ENCODE results near the gene NAXD.
"Not testable (repeated sequence)": the region's sequence is repeated elsewhere in the genome, so short reads cannot be mapped to it uniquely, and the experiment has no call there.

Gene NAXD

DNA sequence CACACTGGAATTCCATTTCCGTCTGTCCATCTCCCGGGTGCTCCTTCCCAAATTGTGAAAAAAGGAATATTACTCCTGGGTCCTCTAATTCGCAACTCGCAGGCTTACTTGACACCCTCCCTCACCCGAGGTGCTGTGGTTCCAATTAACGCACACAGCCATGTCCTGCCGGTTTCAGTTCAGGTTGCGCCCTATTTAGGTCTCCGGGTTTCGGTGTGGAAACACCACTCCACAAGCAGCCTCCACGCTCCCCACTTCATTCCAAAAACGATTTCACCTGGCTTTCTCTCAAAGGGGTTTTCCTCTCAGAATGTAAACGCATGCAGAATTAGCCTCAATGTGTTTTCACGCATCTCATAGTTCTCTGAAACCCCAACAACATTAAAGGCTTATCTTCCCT, 37.9 kb downstream of the NAXD start:
- DNase-seq (ENCODE audit: extremely low spot score): no peak
- no peak for TF ChIP-seq SP1 (IDR thresholded peaks at IDR 0.05)
- no peak for TF ChIP-seq ZNF384 (IDR thresholded peaks at IDR 0.05)
- no peak for TF ChIP-seq NFRKB (IDR thresholded peaks at IDR 0.05)
- TF ChIP-seq SUZ12 (IDR thresholded peaks at IDR 0.05): no peak
- TF ChIP-seq CTBP1 (IDR thresholded peaks at IDR 0.05; ENCODE audit: borderline replicate concordance): no peak
- no peak for TF ChIP-seq LEF1 (IDR thresholded peaks at IDR 0.05; ENCODE audit: borderline replicate concordance)
- no peak for TF ChIP-seq L3MBTL2 (conservative IDR thresholded peaks at IDR 0.05)
- TF ChIP-seq FOXM1 (IDR thresholded peaks at IDR 0.05; ENCODE audit: borderline replicate concordance): no peak
- no peak for TF ChIP-seq ARNT (IDR thresholded peaks at IDR 0.05)
- no peak for TF ChIP-seq BHLHE40 (IDR thresholded peaks at IDR 0.05; ENCODE audit: borderline replicate concordance)
- TF ChIP-seq HDGF (IDR thresholded peaks at IDR 0.05; ENCODE audit: borderline replicate concordance): no peak
- TF ChIP-seq FOXK2 (IDR thresholded peaks at IDR 0.05): no peak
- no peak for TF ChIP-seq FOXA1 (IDR thresholded peaks at IDR 0.05)
- no peak for TF ChIP-seq PKNOX1 (IDR thresholded peaks at IDR 0.05)
- TF ChIP-seq TARDBP (IDR thresholded peaks at IDR 0.05): no peak
- no peak for TF ChIP-seq ELF4 (IDR thresholded peaks at IDR 0.05)
- POLR2A ChIA-PET: interaction anchor here (0.8 kb wide), 1 partner anchor 9 kb away, joined by 3 read pairs; no protein-coding TSS in a partner anchor
- CTCF ChIA-PET: no interaction called here

DNA sequence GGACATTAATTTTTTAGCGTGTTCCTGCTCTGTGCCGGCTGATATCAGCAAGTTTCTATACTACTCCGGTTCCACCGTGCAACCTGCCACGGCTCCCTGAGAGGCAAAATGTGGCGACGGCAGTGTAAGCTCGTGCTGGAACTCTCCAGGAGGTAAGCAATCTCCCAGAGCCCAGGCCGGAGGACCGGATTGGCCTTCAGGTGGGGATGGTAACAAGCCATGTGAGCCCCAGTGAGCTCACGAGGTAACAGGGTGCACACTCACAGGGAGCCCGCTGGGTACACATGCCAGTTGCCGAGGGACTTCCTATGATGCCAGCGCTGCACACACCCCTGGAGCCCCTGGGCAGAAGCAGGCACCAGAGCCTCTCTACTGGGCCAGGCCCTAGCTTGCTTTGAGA, 38.5 kb downstream of the NAXD start:
- DNase-seq (ENCODE audit: extremely low spot score): no peak
- POLR2A ChIA-PET: interaction anchor here (0.8 kb wide), 1 partner anchor 10 kb away, joined by 3 read pairs; no protein-coding TSS in a partner anchor
- TF ChIP-seq HDGF (IDR thresholded peaks at IDR 0.05; ENCODE audit: borderline replicate concordance): no peak
- no peak for TF ChIP-seq SP1 (IDR thresholded peaks at IDR 0.05)
- no peak for TF ChIP-seq TARDBP (IDR thresholded peaks at IDR 0.05)
- no peak for TF ChIP-seq FOXM1 (IDR thresholded peaks at IDR 0.05; ENCODE audit: borderline replicate concordance)
- TF ChIP-seq NFRKB (IDR thresholded peaks at IDR 0.05): no peak
- no peak for TF ChIP-seq SUZ12 (IDR thresholded peaks at IDR 0.05)
- TF ChIP-seq PKNOX1 (IDR thresholded peaks at IDR 0.05): no peak
- no peak for TF ChIP-seq FOXA1 (IDR thresholded peaks at IDR 0.05)
- no peak for TF ChIP-seq ZNF384 (IDR thresholded peaks at IDR 0.05)
- CTCF ChIA-PET: no interaction called here

DNA sequence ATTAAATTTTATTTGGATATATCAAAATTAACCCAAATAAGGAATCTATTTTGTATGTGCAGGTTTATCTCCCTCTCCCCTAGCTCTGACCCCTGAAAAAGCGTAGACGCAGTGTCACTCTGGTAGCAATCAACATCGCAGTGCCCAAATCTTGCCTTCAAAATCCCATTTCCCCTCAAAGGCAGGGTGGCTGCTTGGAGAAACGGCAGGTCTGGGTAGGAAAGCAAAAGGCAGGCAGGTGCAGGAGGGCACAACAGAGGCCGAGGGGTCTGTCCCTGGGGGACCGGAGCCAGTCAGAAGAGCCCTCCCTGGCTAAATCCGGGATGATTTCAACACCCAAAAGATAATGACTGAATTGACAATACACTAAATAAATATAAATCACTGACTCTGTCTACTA, 41.9 kb downstream of the NAXD start:
- ChIA-PET POLR2A (no interaction called here), CTCF (no interaction called here)
- DNase-seq (ENCODE audit: extremely low spot score): no peak
- no peak for TF ChIP-seq HDGF (IDR thresholded peaks at IDR 0.05; ENCODE audit: borderline replicate concordance)

- DNase-seq (ENCODE audit: extremely low spot score); POLR2A ChIA-PET; CTCF ChIA-PET: not testable (repeated sequence)
These were observed 43.0 kb downstream of the NAXD start for GRCh38 chr13:110658218-110658911.

- CTCF ChIA-PET: interaction anchor here (0.6 kb wide), 1 partner anchor 261 kb away, joined by 3 read pairs; no protein-coding TSS in a partner anchor
- DNase-seq (ENCODE audit: extremely low spot score): no peak
These were observed 45.9 kb downstream of the NAXD start for GRCh38 chr13:110661256-110661655.

GRCh38 chr13:110662091-110662490, 46.7 kb downstream of the NAXD start:
- ChIA-PET CTCF (no interaction called here), POLR2A (no interaction called here)
- no peak for DNase-seq (ENCODE audit: extremely low spot score)
- no peak for TF ChIP-seq ZNF384 (IDR thresholded peaks at IDR 0.05)
- TF ChIP-seq L3MBTL2 (conservative IDR thresholded peaks at IDR 0.05): no peak
- no peak for TF ChIP-seq FOXM1 (IDR thresholded peaks at IDR 0.05; ENCODE audit: borderline replicate concordance)
- TF ChIP-seq CTBP1 (IDR thresholded peaks at IDR 0.05; ENCODE audit: borderline replicate concordance): no peak
- no peak for TF ChIP-seq ARNT (IDR thresholded peaks at IDR 0.05)
- no peak for TF ChIP-seq SP1 (IDR thresholded peaks at IDR 0.05)

More at GRCh38 chr13:110661256-110661655, 45.9 kb downstream of the NAXD start:
- no peak for TF ChIP-seq TARDBP (IDR thresholded peaks at IDR 0.05)
- TF ChIP-seq LEF1 (IDR thresholded peaks at IDR 0.05; ENCODE audit: borderline replicate concordance): no peak
- TF ChIP-seq PKNOX1 (IDR thresholded peaks at IDR 0.05): no peak
- no peak for TF ChIP-seq L3MBTL2 (conservative IDR thresholded peaks at IDR 0.05)
- no peak for TF ChIP-seq HDGF (IDR thresholded peaks at IDR 0.05; ENCODE audit: borderline replicate concordance)
- TF ChIP-seq ARNT (IDR thresholded peaks at IDR 0.05): no peak
- TF ChIP-seq BHLHE40 (IDR thresholded peaks at IDR 0.05; ENCODE audit: borderline replicate concordance): no peak
- no peak for TF ChIP-seq CTBP1 (IDR thresholded peaks at IDR 0.05; ENCODE audit: borderline replicate concordance)
- no peak for TF ChIP-seq FOXM1 (IDR thresholded peaks at IDR 0.05; ENCODE audit: borderline replicate concordance)
- no peak for TF ChIP-seq NFRKB (IDR thresholded peaks at IDR 0.05)
- TF ChIP-seq ELF4 (IDR thresholded peaks at IDR 0.05): no peak
- TF ChIP-seq FOXA1 (IDR thresholded peaks at IDR 0.05): no peak
- TF ChIP-seq SP1 (IDR thresholded peaks at IDR 0.05): no peak
- no peak for TF ChIP-seq SUZ12 (IDR thresholded peaks at IDR 0.05)
- no peak for TF ChIP-seq ZNF384 (IDR thresholded peaks at IDR 0.05)
- TF ChIP-seq FOXK2 (IDR thresholded peaks at IDR 0.05): no peak
- POLR2A ChIA-PET: no interaction called here
